Stimulated activated CD4-positive, alpha-beta T cell treated with anti-CD3 and anti-CD28 coated beads, Interleukin-12 subunit alpha, Interleukin-12 subunit beta, amount 100 ng/mL, for 4 hours (primary cell): ENCODE data around the gene TGM3.

Experiments
- DNase-seq: peaks from one replicate; pipeline ENCODE4 v3.0.0-alpha.2; 2020

TGM3 gene

GRCh38 chr20:2312876-2313275 lies 17.1 kb downstream of the TGM3 start:
- DNase-seq = no peak

- DNase-seq = no peak
Measured at GRCh38 chr20:2313316-2313715, 17.5 kb downstream of the TGM3 start.

DNA sequence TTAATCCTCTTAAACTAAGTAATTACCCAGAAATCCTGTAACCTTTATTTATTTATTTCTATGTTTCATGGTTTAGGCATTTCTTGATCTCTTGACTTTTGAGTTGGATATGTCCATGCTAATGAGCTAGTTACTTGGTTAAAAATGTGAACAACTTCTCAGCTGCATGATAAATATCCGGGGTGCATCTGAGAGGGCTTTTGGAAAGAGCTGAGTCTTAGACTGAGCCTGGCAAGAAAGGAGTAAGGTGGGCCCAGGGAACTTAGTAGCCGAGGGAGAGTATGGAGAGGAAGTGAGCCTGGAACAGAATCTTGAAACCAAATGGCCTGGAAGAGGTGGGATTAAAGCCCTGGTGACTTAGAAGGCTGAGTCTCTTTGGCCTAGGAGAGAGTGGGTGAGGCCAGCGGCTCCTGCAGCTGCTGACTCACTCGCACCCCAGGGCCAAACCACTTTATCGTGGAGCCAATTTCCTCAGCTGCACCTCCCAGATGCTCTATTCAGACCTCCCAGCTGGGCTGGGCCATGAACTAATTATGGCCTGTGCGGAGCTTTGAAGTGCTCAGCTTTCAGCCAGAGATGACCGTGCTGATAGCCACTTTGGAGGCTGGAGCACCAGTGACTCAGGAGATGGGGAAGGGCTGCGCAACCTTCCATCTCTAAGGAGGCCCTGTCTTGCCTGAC lies 19.1 kb downstream of the TGM3 start:
- no peak for DNase-seq

DNA sequence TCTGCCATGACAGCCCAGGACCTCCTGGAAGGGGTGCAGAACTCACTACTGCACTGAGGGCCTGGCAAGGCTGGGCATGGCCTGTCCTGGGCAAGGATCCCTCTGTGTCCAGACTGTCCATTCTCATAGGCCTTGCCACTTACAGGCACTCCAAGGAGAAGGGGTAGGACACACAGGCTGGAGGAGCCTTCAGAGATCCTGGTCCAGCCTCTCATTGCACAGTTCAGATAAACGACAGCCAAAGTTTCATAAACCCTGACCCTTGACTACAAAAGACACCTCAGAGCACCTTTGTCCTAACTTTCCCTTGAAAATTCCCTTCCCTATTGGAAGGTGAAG lies 19.6 kb downstream of the TGM3 start:
- DNase-seq = no peak

DNA sequence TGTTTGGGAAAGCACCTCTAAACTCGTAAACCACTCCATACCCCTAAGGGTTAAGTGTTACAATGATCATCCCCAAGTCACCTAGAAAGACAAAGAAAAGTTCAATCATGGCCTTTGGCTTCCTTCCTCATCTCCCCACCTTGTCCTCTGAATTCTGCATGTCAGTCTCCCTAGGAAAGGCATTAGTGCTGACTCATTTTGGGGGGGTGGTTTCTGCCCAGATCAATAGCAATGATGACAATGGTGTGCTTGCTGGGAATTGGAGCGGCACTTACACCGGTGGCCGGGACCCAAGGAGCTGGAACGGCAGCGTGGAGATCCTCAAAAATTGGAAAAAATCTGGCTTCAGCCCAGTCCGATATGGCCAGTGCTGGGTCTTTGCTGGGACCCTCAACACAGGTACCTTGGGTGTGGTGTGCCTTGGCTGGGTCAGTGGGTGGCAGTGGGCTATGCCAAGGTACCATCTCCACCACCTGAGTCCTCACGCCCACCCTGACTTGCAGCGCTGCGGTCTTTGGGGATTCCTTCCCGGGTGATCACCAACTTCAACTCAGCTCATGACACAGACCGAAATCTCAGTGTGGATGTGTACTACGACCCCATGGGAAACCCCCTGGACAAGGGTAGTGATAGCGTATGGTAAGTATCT lies 21.2 kb downstream of the TGM3 start:
- no peak for DNase-seq

DNA sequence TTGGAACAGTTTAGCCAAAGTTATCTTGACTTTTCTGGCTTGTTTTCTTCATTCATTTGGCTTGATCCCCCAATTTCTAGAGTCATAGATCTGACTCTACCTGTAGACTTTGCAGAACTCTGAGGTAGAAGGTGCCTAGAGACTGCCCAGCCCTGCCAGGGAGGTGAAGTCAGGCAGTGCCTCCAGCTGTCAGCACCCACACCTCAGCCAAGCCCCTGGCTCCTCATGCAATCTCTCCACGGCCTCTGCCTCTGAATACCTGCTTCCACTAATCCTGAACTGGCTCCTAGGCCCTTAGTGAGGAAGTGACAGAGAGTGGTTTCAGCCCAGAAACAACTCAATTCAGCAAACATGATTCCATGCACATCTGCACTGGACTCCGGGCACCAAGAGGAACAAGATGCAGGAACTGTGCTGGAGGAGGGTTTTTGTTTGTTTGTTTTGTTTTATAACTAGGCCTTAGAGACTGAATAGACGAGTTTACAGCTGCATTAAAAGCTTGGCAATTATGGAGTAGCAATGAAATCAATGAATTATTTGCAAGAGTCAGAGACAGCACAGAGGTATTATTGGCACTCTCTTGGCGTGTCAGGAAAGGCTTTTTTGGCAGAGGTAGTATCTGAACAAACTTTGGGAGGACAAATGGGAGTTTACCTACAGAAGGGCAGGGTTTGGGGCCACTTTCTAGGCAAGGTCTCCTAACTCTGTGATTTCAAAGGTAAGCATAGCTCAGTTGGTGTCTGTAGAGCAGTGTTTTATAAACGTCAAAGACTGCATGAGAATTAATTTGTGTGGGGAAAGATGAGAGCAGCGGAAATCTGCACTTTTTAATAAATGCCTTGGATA lies 25.2 kb downstream of the TGM3 start:
- DNase-seq = no peak

DNA sequence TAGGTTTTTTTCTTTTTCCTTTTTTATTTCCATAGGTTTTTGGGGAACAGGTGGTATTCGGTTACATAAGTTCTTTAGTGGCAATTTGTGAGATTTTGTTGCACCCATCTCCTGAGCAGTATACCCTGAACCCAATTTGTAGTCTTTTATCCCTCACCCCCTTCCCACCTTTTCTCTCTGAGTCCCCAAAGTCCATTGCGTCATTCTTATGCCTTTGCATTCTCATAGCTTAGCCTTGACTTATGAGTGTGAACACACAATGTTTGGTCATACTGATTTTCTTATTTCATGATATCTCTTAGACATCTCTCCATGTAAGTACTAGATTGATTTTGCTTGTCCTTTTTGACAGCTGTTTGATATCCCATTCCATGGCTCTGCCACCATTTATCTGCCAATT lies 27.2 kb downstream of the TGM3 start:
- no peak for DNase-seq

GRCh38 chr20:2326046-2326445 lies 30.2 kb downstream of the TGM3 start:
- no peak for DNase-seq

DNA sequence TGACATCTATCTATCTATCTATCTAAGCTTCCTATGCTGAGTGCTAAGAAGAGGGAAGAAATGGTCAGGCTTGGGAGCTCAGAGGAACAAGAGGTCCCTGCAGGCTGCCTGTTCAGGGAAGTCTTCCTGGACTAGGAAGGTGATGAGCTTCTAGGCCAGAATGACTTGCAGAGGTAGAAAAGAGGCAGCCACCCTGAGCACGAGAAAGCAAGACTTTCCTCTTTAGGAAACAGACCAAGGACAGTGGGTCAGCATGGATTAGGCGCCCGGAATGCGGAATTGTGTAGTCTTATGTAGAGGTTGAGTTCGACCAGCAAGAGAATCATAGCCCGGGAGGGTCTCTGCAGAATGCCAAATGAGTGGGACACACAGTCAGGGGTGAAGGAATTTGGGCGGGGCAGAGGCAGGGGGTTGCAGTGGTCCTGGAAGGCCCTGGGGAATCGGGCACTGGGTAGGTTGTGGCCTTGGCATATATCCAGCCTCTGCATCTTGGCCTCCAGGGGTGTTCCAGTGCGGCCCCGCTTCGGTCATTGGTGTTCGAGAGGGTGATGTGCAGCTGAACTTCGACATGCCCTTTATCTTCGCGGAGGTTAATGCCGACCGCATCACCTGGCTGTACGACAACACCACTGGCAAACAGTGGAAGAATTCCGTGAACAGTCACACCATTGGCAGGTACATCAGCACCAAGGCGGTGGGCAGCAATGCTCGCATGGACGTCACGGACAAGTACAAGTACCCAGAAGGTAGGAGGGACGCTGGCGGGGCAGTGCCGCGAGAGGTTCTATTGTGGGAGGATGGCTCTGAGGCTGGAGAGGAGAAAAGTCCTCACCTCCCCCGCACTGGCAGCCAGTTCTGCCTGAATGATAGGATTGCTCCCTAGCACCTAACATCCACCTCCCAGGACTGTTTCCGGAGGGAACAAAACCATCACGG lies 32.1 kb downstream of the TGM3 start:
- no peak for DNase-seq

GRCh38 chr20:2329286-2329685 lies 33.5 kb downstream of the TGM3 start:
- no peak for DNase-seq

- no peak for DNase-seq
Measured at GRCh38 chr20:2330090-2330695, 34.4 kb downstream of the TGM3 start.

DNA sequence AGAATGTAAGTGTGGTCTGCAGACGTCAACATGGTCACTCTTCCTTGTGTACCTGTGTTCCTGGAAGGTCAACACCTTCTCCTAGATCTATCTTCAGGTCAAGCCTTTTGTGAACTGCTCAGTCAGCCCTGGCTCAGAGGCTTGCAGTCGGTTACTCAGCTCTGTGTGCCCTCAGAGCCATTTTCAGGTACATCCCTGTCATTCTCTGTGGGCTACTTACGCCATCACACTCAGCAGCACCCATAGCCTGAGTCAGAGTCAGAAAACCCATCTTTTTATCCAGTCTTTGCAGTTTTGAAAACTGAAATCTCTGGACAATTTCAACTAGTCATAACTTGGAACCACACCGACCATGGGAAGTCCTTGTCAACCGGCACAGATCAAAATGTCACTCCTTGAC lies 35.3 kb downstream of the TGM3 start:
- DNase-seq = no peak

DNA sequence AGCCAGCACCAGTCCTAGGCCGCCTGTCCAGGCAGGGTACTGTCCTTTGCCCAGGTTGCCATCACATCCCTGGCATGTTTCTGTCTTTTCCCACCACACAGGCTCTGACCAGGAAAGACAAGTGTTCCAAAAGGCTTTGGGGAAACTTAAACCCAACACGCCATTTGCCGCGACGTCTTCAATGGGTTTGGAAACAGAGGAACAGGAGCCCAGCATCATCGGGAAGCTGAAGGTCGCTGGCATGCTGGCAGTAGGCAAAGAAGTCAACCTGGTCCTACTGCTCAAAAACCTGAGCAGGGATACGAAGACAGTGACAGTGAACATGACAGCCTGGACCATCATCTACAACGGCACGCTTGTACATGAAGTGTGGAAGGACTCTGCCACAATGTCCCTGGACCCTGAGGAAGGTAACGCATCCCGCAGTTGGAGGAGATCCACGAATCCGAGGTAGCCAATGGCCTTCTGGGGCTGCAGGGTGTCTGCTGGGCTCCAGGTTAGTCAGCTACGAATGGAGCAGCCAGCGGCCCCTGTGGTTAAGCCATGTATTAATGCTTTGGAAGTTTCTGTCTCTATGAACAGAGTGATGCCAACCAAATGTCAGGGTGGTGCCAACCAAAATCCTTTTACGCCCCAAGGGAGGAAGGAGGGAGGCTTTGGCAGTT lies 36.2 kb downstream of the TGM3 start:
- no peak for DNase-seq

DNA sequence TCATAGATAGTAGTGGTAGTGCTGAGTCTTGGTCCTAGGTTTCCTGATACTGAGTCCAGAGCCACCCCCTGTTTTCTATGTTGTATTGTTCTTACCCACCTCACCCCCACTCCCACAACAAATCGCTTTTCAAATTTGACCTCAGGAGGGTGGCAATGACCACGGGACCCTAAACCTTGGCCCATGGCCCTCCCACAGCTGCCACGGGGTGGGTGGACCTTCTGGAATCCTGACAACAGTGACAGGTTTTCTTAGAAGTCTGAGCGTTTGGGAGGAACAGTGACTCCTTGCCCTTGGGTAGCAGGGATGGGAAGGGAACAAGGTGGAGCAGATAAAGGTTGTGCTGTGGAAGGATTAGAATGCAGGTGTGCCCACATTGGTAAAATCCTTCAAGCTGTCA lies 36.9 kb downstream of the TGM3 start:
- DNase-seq = no peak

GRCh38 chr20:2333821-2334220 lies 38.0 kb downstream of the TGM3 start:
- no peak for DNase-seq

- DNase-seq = no peak
Measured at GRCh38 chr20:2335096-2335870, 39.5 kb downstream of the TGM3 start.

GRCh38 chr20:2336471-2336870 lies 40.7 kb downstream of the TGM3 start:
- no peak for DNase-seq

GRCh38 chr20:2337142-2337541 lies 41.3 kb downstream of the TGM3 start:
- DNase-seq = no peak

- DNase-seq = no peak
Measured at GRCh38 chr20:2338411-2339066, 42.7 kb downstream of the TGM3 start.

DNA sequence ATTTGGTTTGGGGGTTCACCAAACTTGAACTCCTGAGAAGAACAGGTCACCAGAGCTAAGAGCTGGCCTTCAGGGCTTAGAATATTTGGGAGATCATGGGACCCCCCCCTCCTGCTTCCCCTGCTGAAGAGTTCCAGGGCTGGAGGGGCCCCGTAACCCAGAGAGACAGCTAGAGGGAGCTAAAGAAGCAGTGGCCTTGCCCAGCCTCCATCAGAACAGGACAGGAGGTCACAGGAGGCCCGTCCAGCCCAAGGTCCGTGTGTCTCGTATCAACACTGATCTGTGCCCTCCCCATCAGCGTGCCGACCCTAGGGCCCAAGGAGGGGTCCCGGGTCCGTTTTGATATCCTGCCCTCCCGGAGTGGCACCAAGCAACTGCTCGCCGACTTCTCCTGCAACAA lies 44.3 kb downstream of the TGM3 start:
- no peak for DNase-seq

DNA sequence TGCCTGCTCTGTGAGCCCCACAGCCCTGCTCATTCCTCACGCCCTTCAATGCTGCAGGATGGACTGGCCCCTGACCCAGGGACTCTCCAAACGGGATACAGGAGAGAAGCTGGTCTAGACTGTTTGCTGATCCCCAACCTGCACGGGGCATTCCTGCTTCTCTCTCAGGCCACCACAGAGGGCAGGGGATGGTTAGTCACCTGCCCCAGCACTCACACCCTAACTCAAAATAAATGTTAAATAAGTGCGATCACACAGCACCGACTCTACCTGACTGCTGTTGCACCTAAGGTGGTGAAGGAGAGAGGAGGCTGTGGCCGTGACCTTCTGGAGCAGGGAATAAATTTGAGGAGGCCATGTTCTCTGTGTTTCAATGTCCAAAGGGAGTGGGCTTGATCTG lies 45.0 kb downstream of the TGM3 start:
- DNase-seq = no peak
